H9 (cell line): Measurements from ENCODE around the gene CYBB. TPM values are rescaled to one million over a fixed set of nuclear protein-coding genes. Genes with fewer than 3 reads are reported as not detected.

Source experiments
- DNase-seq: peaks from one replicate; pipeline ENCODE4 v3.0.0-alpha.2; 2017
- H2AFZ ChIP-seq: one replicate; pipeline ENCODE4 v1.6.1; 2013; ENCODE audit warnings: mild to moderate bottlenecking, low read length, control low read depth, moderate library complexity
- H2AK5ac ChIP-seq: 2 replicates; pipeline ENCODE4 v1.6.1; 2013; ENCODE audit warnings: low read length, control low read depth, mixed read lengths; ENCODE audit not compliant: insufficient read length
- H2BK120ac ChIP-seq: one replicate; pipeline ENCODE4 v1.6.1; 2013; ENCODE audit warnings: low read depth, mild to moderate bottlenecking, low read length, control low read depth, inconsistent platforms; ENCODE audit not compliant: poor library complexity, severe bottlenecking
- H2BK12ac ChIP-seq: 2 replicates; pipeline ENCODE4 v1.6.1; 2013; ENCODE audit warnings: low read length, control low read depth, mixed read lengths, low read depth; ENCODE audit not compliant: insufficient read length
- H2BK15ac ChIP-seq: 2 replicates; pipeline ENCODE4 v1.6.1; 2013; ENCODE audit warnings: low read depth, low read length, control low read depth
- H2BK20ac ChIP-seq: one replicate; pipeline ENCODE4 v1.6.1; 2013; ENCODE audit warnings: low read depth, mild to moderate bottlenecking, low read length, control low read depth, inconsistent platforms; ENCODE audit not compliant: poor library complexity, severe bottlenecking
- H2BK5ac ChIP-seq: 2 replicates; pipeline ENCODE4 v1.6.1; 2013; ENCODE audit warnings: low read length, control low read depth, mixed read lengths; ENCODE audit not compliant: insufficient read length
- H3K14ac ChIP-seq: 2 replicates; pipeline ENCODE4 v1.6.1; 2013; ENCODE audit warnings: low read length, control low read depth; ENCODE audit not compliant: insufficient read depth
- H3K18ac ChIP-seq: 2 replicates; pipeline ENCODE4 v1.6.1; 2013; ENCODE audit warnings: low read depth, mild to moderate bottlenecking, mixed read lengths, low read length, control low read depth; ENCODE audit not compliant: insufficient read length
- H3K23ac ChIP-seq: 2 replicates; pipeline ENCODE4 v1.6.1; 2013; ENCODE audit warnings: low read length, control low read depth, mixed read lengths, low read depth; ENCODE audit not compliant: insufficient read length
- H3K23me2 ChIP-seq: 2 replicates; pipeline ENCODE4 v1.6.1; 2013; ENCODE audit warnings: low read depth, mild to moderate bottlenecking, mixed read lengths, low read length, control low read depth; ENCODE audit not compliant: insufficient read length, poor library complexity, severe bottlenecking
- H3K27ac ChIP-seq: 2 replicates; pipeline ENCODE4 v1.5.1; 2013; ENCODE audit warnings: low read length, control low read depth, mixed read lengths, low read depth; ENCODE audit not compliant: insufficient read length
- H3K27me3 ChIP-seq: 2 replicates; pipeline ENCODE4 v1.6.1; 2013; ENCODE audit warnings: low read length, control low read depth, inconsistent platforms; ENCODE audit not compliant: insufficient read depth
- H3K4ac ChIP-seq: 2 replicates; pipeline ENCODE4 v1.6.1; 2013; ENCODE audit warnings: low read depth, mild to moderate bottlenecking, control low read depth, inconsistent platforms, low read length, moderate library complexity
- H3K4me1 ChIP-seq: 2 replicates; pipeline ENCODE4 v1.6.1; 2013; ENCODE audit warnings: low read length, control low read depth, inconsistent platforms; ENCODE audit not compliant: insufficient read depth
- H3K4me2 ChIP-seq: 2 replicates; pipeline ENCODE4 v1.6.1; 2013; ENCODE audit warnings: low read length, control low read depth, mixed read lengths; ENCODE audit not compliant: insufficient read length, insufficient read depth
- H3K56ac ChIP-seq: 2 replicates; pipeline ENCODE4 v1.6.1; 2013; ENCODE audit warnings: low read depth, mild to moderate bottlenecking, mixed read lengths, low read length, control low read depth; ENCODE audit not compliant: insufficient read length
- H3K79me1 ChIP-seq: 2 replicates; pipeline ENCODE4 v1.6.1; 2013; ENCODE audit warnings: low read depth, mild to moderate bottlenecking, moderate library complexity, low read length, control low read depth, inconsistent platforms; ENCODE audit not compliant: insufficient read depth, poor library complexity, severe bottlenecking
- H3K79me2 ChIP-seq: 2 replicates; pipeline ENCODE4 v1.6.1; 2013; ENCODE audit warnings: low read length, control low read depth, inconsistent platforms; ENCODE audit not compliant: insufficient read depth
- H3K9ac ChIP-seq: 2 replicates; pipeline ENCODE4 v1.6.1; 2013; ENCODE audit warnings: low read length, control low read depth, mixed read lengths; ENCODE audit not compliant: insufficient read length; ENCODE audit errors: extremely low read depth
- H3K9me3 ChIP-seq: one replicate; pipeline ENCODE4 v1.6.1; 2013; ENCODE audit warnings: low read depth, low read length, inconsistent platforms; ENCODE audit not compliant: control insufficient read depth
- H3T11ph ChIP-seq: one replicate; pipeline ENCODE4 v1.6.1; 2013; ENCODE audit warnings: mild to moderate bottlenecking, low read length, control low read depth, inconsistent platforms
- H4K20me1 ChIP-seq: one replicate; pipeline ENCODE4 v1.6.1; 2013; ENCODE audit not compliant: control insufficient read depth, insufficient read length, insufficient read depth
- H4K5ac ChIP-seq: 2 replicates; pipeline ENCODE4 v1.6.1; 2013; ENCODE audit warnings: low read depth, mild to moderate bottlenecking, mixed read lengths, low read length, control low read depth; ENCODE audit not compliant: insufficient read length
- H4K8ac ChIP-seq: replicated peaks from 2 replicates; pipeline ENCODE4 v1.6.1; 2013; ENCODE audit warnings: low read length, control low read depth, mixed read lengths, low read depth; ENCODE audit not compliant: insufficient read length
- H4K91ac ChIP-seq: 2 replicates; pipeline ENCODE4 v1.6.1; 2013; ENCODE audit warnings: low read depth, mild to moderate bottlenecking, moderate library complexity, mixed read lengths, low read length, control low read depth; ENCODE audit not compliant: insufficient read length
- H3K27ac Mint-ChIP-seq, 3 experiments: 2 replicates in 2 of 3; 3 replicates in 1 of 3; pipeline ENCODE4 v1.8.0; 2020 to 2021; ENCODE audit warnings: mixed read lengths in 3 of 3, mild to moderate bottlenecking in 1 of 3, moderate library complexity in 1 of 3
- H3K27me3 Mint-ChIP-seq: 2 replicates; pipeline ENCODE4 v1.8.0; 2021; ENCODE audit warnings: low read depth, mild to moderate bottlenecking, moderate library complexity, mixed read lengths
- H3K36me3 Mint-ChIP-seq, 3 experiments: 2 replicates in 2 of 3; 3 replicates in 1 of 3; pipeline ENCODE4 v1.8.0; 2020 to 2021; ENCODE audit warnings: low read depth in 3 of 3, mixed read lengths in 3 of 3; ENCODE audit not compliant: insufficient read depth in 1 of 3
- H3K4me1 Mint-ChIP-seq, 2 experiments: 2 replicates each; pipeline ENCODE4 v1.8.0; 2020; ENCODE audit warnings: mixed read lengths in 2 of 2
- H3K4me3 Mint-ChIP-seq, 2 experiments: 2 replicates in 1 of 2; 3 replicates in 1 of 2; pipeline ENCODE4 v1.8.0; 2020 to 2021; ENCODE audit warnings: mild to moderate bottlenecking in 2 of 2, mixed read lengths in 2 of 2, moderate library complexity in 1 of 2
- H3K9me3 Mint-ChIP-seq, 2 experiments: 2 replicates in 1 of 2; 3 replicates in 1 of 2; pipeline ENCODE4 v1.8.0; 2020; ENCODE audit warnings: mild to moderate bottlenecking in 2 of 2, mixed read lengths in 2 of 2, moderate library complexity in 1 of 2
- CTCF ChIP-seq: fragments of 200-600 bp; sonication (generic); conservative IDR thresholded peaks from 3 replicates; pipeline ENCODE4 v1.8.0; 2021; ENCODE audit warnings: antibody characterized with exemption, mild to moderate bottlenecking
- WGBS: extraction: QIAGEN DNeasy Blood & Tissue Kit; methylation state at CpG from one replicate; pipeline ENCODE4 v1.1.7; 2013; ENCODE audit warnings: missing lambda C conversion rate, low lambda C conversion rate, mixed read lengths; ENCODE audit not compliant: insufficient read length; ENCODE audit errors: extremely low coverage; 5-methylcytosine and 5-hydroxymethylcytosine counted together
- total RNA-seq: library from RNA; stranded (reverse); gene quantifications from 2 replicates; pipeline ENCODE4 v1.2.1, GENCODE V29; 2021

The CYBB gene
- total RNA-seq, 1 experiment from 2014 or later: 0.07 TPM

GRCh38 chrX:37745354-37745753 lies 34.5 kb upstream of the CYBB start:
- no peak overlapping the region for H2BK12ac ChIP-seq
- peak; percentile 57 for DNase-seq
- no peak overlapping the region for H2BK120ac ChIP-seq
- no peak overlapping the region for H3K18ac ChIP-seq
- WGBS: no CpG with 5 or more reads among the region's 3 CpGs
- Mint-ChIP-seq H3K36me3 (peaks cover 0 to 1% (median 0%) of the 10 kb centered on the region in 3 experiments; a peak in 1 of 7 replicates), H3K9me3 (peaks cover 59 to 63% of the 10 kb centered on the region in 2 experiments), H3K4me3 (no peak overlapping the region), H3K4me1 (no peaks in the 10 kb centered on the region), H3K27ac (no peak overlapping the region), H3K27me3 (no peaks in the 10 kb centered on the region)
- TF ChIP-seq CTCF: peak; percentile 76
- H3K14ac ChIP-seq: no peak overlapping the region
- no peak overlapping the region for H3K23ac ChIP-seq
- no peak overlapping the region for H2BK5ac ChIP-seq
- H4K8ac ChIP-seq: no peak overlapping the region
- H4K20me1 ChIP-seq: no peaks in the 10 kb centered on the region
- H2AFZ ChIP-seq: no peak overlapping the region
- no peaks in the 10 kb centered on the region for H3K27me3 ChIP-seq
- no peaks in the 10 kb centered on the region for H3K79me2 ChIP-seq
- H3K27ac ChIP-seq: no peak overlapping the region
- no peak overlapping the region for H2BK15ac ChIP-seq
- H2AK5ac ChIP-seq: no peak overlapping the region
- no peak overlapping the region for H3K4ac ChIP-seq
- H3K9me3 ChIP-seq: no peaks in the 10 kb centered on the region
- no peak overlapping the region for H3K56ac ChIP-seq
- H3K4me1 ChIP-seq: no peaks in the 10 kb centered on the region
- no peak overlapping the region for H4K5ac ChIP-seq
- H3K23me2 ChIP-seq: no peaks in the 10 kb centered on the region
- H3K4me2 ChIP-seq: no peak overlapping the region
- H3K79me1 ChIP-seq: no peaks in the 10 kb centered on the region
- H4K91ac ChIP-seq: no peak overlapping the region
- no peak overlapping the region for H3T11ph ChIP-seq
- H2BK20ac ChIP-seq: no peak overlapping the region
- no peak overlapping the region for H3K9ac ChIP-seq
